ENCODE results near the gene CYP3A4. TPM values are rescaled to one million over a fixed set of nuclear protein-coding genes. Genes with fewer than 3 reads are reported as not detected.

The CYP3A4 gene
- total RNA-seq, 1 experiment from 2014 or later, result not detected

GRCh38 chr7:99791667-99792369 lies 7.8 kb upstream of the CYP3A4 start:
- no peaks in the 10 kb centered on the region for H3K27me3 ChIP-seq (ENCODE audit: insufficient read depth, low read length)
- Mint-ChIP-seq H3K27ac (no peak overlapping the region), H3K9me3 (no peaks in the 10 kb centered on the region; a peak in 1 of 5 replicates), H3K4me3 (no peak overlapping the region), H3K36me3 (ENCODE audit: insufficient read depth in 1 of 3, low read depth in 3 of 3) (no peaks in the 10 kb centered on the region), H3K27me3 (ENCODE audit: low read depth) (peaks cover 11% of the 10 kb centered on the region), H3K4me1 (no peaks in the 10 kb centered on the region)
- H3T11ph ChIP-seq (ENCODE audit: low read length), result no peak overlapping the region
- no peak overlapping the region for H2BK120ac ChIP-seq (ENCODE audit: low read depth, low read length, poor library complexity, severe bottlenecking)
- no peaks in the 10 kb centered on the region for H3K23me2 ChIP-seq (ENCODE audit: insufficient read length, low read depth, low read length, poor library complexity, severe bottlenecking)
- H4K8ac ChIP-seq (replicated peaks; ENCODE audit: insufficient read length, low read depth, low read length), result no peak overlapping the region
- H2BK5ac ChIP-seq (ENCODE audit: insufficient read length, low read length), result no peak overlapping the region
- no peak overlapping the region for H3K18ac ChIP-seq (ENCODE audit: insufficient read length, low read depth, low read length)
- no peak overlapping the region for H3K27ac ChIP-seq (ENCODE audit: insufficient read length, low read depth, low read length)
- no peak for TF ChIP-seq CTCF (conservative IDR thresholded peaks at IDR 0.05)
- H3K9ac ChIP-seq (ENCODE audit: extremely low read depth, insufficient read length, low read length), result no peak overlapping the region
- no peak for DNase-seq
- H3K56ac ChIP-seq (ENCODE audit: insufficient read length, low read depth, low read length), result no peak overlapping the region
- no peak overlapping the region for H3K4ac ChIP-seq (ENCODE audit: low read depth, low read length)
- no peak overlapping the region for H3K14ac ChIP-seq (ENCODE audit: insufficient read depth, low read length)
- H2AK5ac ChIP-seq (ENCODE audit: insufficient read length, low read length), result no peak overlapping the region
- H3K4me1 ChIP-seq (ENCODE audit: insufficient read depth, low read length), result no peaks in the 10 kb centered on the region
- H3K4me2 ChIP-seq (ENCODE audit: insufficient read depth, insufficient read length, low read length), result no peak overlapping the region
- H2BK20ac ChIP-seq (ENCODE audit: low read depth, low read length, poor library complexity, severe bottlenecking), result no peak overlapping the region
- H4K91ac ChIP-seq (ENCODE audit: insufficient read length, low read depth, low read length), result no peak overlapping the region
- WGBS (ENCODE audit: extremely low coverage, insufficient read length, low lambda C conversion rate), result no CpG with 5 or more reads among the region's 5 CpGs
- H4K5ac ChIP-seq (ENCODE audit: insufficient read length, low read depth, low read length), result no peak overlapping the region
- H2BK15ac ChIP-seq (ENCODE audit: low read depth, low read length), result no peak overlapping the region
- no peak overlapping the region for H2BK12ac ChIP-seq (ENCODE audit: insufficient read length, low read depth, low read length)
- H3K9me3 ChIP-seq (ENCODE audit: control insufficient read depth, low read depth, low read length), result no peaks in the 10 kb centered on the region
- no peaks in the 10 kb centered on the region for H3K79me1 ChIP-seq (ENCODE audit: insufficient read depth, low read depth, low read length, poor library complexity, severe bottlenecking)
- H4K20me1 ChIP-seq (ENCODE audit: control insufficient read depth, insufficient read depth, insufficient read length), result no peaks in the 10 kb centered on the region
- no peak overlapping the region for H3K23ac ChIP-seq (ENCODE audit: insufficient read length, low read depth, low read length)
- H3K79me2 ChIP-seq (ENCODE audit: insufficient read depth, low read length), result no peaks in the 10 kb centered on the region
- no peak overlapping the region for H2AFZ ChIP-seq (ENCODE audit: low read length)
